Fibroblast of lung (primary cell): ENCODE data around the gene SS18. TPM values are rescaled to one million over a fixed set of nuclear protein-coding genes. Genes with fewer than 3 reads are reported as not detected.

Source experiments
- DNase-seq, 2 donors: peaks; one replicate each; pipeline versions ENCODE4 v3.0.0 to v3.0.0-alpha.2; 2010; ENCODE audit warnings: low read depth in 2 of 2
- H2AFZ ChIP-seq: 2 replicates; pipeline ENCODE4 v1.5.1; 2012; ENCODE audit warnings: low read length, control low read depth, inconsistent platforms
- H3K27ac ChIP-seq: 2 replicates; pipeline ENCODE4 v1.5.1; 2011; ENCODE audit warnings: low read length, control low read depth; ENCODE audit not compliant: insufficient read depth
- H3K27me3 ChIP-seq: 2 replicates; pipeline ENCODE4 v1.5.1; 2011; ENCODE audit warnings: mild to moderate bottlenecking, low read length; ENCODE audit not compliant: control insufficient read depth, insufficient read depth
- H3K36me3 ChIP-seq: 2 replicates; pipeline ENCODE4 v1.5.1; 2011; ENCODE audit warnings: low read length; ENCODE audit not compliant: control insufficient read depth, insufficient read depth
- H3K4me1 ChIP-seq: 2 replicates; pipeline ENCODE4 v1.5.1; 2011; ENCODE audit warnings: low read length; ENCODE audit not compliant: control insufficient read depth, insufficient read depth; ENCODE audit errors: extremely low read depth
- H3K4me2 ChIP-seq: 2 replicates; pipeline ENCODE4 v1.5.1; 2011; ENCODE audit warnings: low read length, control low read depth; ENCODE audit not compliant: insufficient read depth; ENCODE audit errors: extremely low read depth
- H3K4me3 ChIP-seq, 4 experiments: fragments of 200-600 bp in 1 of 4; sonication (generic) in 1 of 4; replicated peaks in 1 of 4; 2 replicates each; pipeline ENCODE4 v1.5.1; 2011 to 2016; ENCODE audit warnings: low read length in 4 of 4, low read depth in 3 of 4, mild to moderate bottlenecking in 3 of 4, control low read depth in 2 of 4, inconsistent platforms in 1 of 4, mixed read lengths in 1 of 4; ENCODE audit not compliant: insufficient read depth in 1 of 4; ENCODE audit errors: control extremely low read depth in 1 of 4
- H3K79me2 ChIP-seq: 2 replicates; pipeline ENCODE4 v1.5.1; 2012; ENCODE audit warnings: mild to moderate bottlenecking, low read length, inconsistent platforms; ENCODE audit not compliant: control insufficient read depth, insufficient read depth
- H3K9ac ChIP-seq: 2 replicates; pipeline ENCODE4 v1.5.1; 2011; ENCODE audit warnings: mild to moderate bottlenecking, low read length, control low read depth; ENCODE audit not compliant: insufficient read depth
- H3K9me3 ChIP-seq: 2 replicates; pipeline ENCODE4 v1.5.1; 2012; ENCODE audit warnings: low read depth, low read length; ENCODE audit not compliant: control insufficient read depth, insufficient read depth
- H4K20me1 ChIP-seq: 2 replicates; pipeline ENCODE4 v1.5.1; 2011; ENCODE audit warnings: low read length; ENCODE audit not compliant: control insufficient read depth, insufficient read depth; ENCODE audit errors: extremely low read depth
- EZH2 ChIP-seq: IDR thresholded peaks from 2 replicates; pipeline ENCODE4 v1.5.1; 2012; ENCODE audit warnings: low read length, control low read depth, mild to moderate bottlenecking; ENCODE audit errors: missing control alignments
- polyA plus RNA-seq, 2 donors: library from polyadenylated mRNA; depleted of rRNA in 1 of 2; stranded (reverse) in 1 of 2; unstranded in 1 of 2; fragments of >200 nt; gene quantifications; 2 replicates each; pipeline ENCODE4 v1.2.1, GENCODE V29; 2011 to 2012; ENCODE audit warnings: missing spikeins in 1 of 2
- total RNA-seq: library from RNA; depleted of rRNA; stranded (reverse); fragments of >200 nt; gene quantifications from 2 replicates; pipeline ENCODE4 v1.2.1, GENCODE V29; 2014
- TF ChIP-seq, protein P1 (sequence below), 2 donors: IDR thresholded peaks in 1 of 2; conservative IDR thresholded peaks in 1 of 2; 1 replicate in 1 of 2; 2 replicates in 1 of 2; pipeline ENCODE4 v1.5.1; 2011 to 2012; ENCODE audit warnings: low read length in 2 of 2, control low read depth in 1 of 2, inconsistent platforms in 1 of 2, low read depth in 1 of 2, mild to moderate bottlenecking in 1 of 2

The SS18 gene
- total and polyA plus RNA-seq, 2 donors (not counting 1 experiment from before 2014, with no cell fraction given): 90.8 to 124 TPM

DNA sequence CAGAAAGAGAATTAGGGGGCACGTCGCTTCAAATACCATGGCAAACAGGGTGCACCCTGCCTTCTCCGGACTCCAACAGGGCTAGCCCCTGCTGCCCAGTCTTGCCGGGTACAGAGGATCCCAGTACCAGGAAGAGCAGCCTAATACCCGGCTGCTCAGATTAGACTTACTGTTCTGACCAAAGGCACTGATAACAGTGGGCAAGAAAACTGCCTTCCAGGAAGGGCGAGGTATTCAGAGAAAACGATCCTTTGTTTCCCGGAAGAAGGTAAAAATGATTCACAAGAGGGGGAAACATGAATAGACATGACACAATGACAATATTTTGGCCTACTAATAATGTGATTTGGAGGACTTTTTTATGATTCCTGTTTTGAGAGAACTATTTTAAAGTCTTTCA lies 99.9 kb downstream of the SS18 start:
- no peaks in the 10 kb centered on the region for H3K9me3 ChIP-seq
- H3K27me3 ChIP-seq: no peaks in the 10 kb centered on the region
- no peaks in the 10 kb centered on the region for H3K79me2 ChIP-seq
- no peak overlapping the region for H2AFZ ChIP-seq
- no peak overlapping the region for H3K4me2 ChIP-seq
- no peak for DNase-seq
- H3K4me1 ChIP-seq: no peaks in the 10 kb centered on the region
- no peaks in the 10 kb centered on the region for H4K20me1 ChIP-seq
- no peak overlapping the region for H3K4me3 ChIP-seq
- H3K36me3 ChIP-seq: no peaks in the 10 kb centered on the region
- H3K27ac ChIP-seq: no peak overlapping the region
- no peak for TF ChIP-seq EZH2
- TF ChIP-seq, protein P1, sequence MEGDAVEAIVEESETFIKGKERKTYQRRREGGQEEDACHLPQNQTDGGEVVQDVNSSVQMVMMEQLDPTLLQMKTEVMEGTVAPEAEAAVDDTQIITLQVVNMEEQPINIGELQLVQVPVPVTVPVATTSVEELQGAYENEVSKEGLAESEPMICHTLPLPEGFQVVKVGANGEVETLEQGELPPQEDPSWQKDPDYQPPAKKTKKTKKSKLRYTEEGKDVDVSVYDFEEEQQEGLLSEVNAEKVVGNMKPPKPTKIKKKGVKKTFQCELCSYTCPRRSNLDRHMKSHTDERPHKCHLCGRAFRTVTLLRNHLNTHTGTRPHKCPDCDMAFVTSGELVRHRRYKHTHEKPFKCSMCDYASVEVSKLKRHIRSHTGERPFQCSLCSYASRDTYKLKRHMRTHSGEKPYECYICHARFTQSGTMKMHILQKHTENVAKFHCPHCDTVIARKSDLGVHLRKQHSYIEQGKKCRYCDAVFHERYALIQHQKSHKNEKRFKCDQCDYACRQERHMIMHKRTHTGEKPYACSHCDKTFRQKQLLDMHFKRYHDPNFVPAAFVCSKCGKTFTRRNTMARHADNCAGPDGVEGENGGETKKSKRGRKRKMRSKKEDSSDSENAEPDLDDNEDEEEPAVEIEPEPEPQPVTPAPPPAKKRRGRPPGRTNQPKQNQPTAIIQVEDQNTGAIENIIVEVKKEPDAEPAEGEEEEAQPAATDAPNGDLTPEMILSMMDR (conservative IDR thresholded peaks at IDR 0.05 in 1 of 2, IDR thresholded peaks at IDR 0.05 in 1 of 2; ENCODE audit: low read depth in 1 of 2, low read length in 2 of 2): no peak
- no peak overlapping the region for H3K9ac ChIP-seq

DNA sequence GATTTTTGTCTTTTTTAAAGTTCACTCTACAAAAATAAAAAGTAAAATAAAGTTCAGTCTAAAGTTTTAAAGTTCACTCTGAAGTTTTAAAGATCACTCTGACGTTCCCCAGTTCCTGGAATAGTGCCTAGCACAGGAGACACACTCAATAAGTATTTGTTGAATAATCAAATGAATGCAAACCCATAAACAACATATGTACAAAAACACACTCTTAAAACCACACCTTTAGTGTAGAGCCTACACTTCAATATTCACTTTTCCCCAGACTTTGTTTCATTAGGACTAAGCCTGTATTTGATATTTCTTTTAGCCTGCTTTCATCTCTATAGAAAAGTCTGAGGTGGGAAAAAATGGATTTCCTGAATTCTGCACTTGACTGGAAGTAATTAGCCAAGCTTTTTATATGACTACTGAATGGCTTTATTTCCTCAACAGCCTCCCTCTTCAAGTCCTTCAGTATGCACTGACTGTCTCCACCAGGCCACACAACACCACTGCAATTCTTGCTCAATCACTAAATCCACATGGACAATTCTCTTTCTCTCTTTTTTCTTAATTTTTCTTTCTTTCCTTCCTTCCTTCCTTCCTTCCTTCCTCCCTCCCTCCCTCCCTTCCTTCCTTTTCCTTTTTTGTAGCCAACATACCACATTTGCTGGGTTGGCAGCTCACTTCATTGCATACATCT lies 104.6 kb downstream of the SS18 start:
- H3K27ac ChIP-seq: no peak overlapping the region
- no peak for DNase-seq
- no peaks in the 10 kb centered on the region for H3K36me3 ChIP-seq
- H3K9me3 ChIP-seq: no peaks in the 10 kb centered on the region
- no peak overlapping the region for H2AFZ ChIP-seq
- no peak overlapping the region for H3K9ac ChIP-seq
- H3K4me2 ChIP-seq: no peak overlapping the region
- H3K79me2 ChIP-seq: no peaks in the 10 kb centered on the region
- no peak overlapping the region for H3K4me3 ChIP-seq
- no peaks in the 10 kb centered on the region for H4K20me1 ChIP-seq
- TF ChIP-seq, protein P1 (conservative IDR thresholded peaks at IDR 0.05 in 1 of 2, IDR thresholded peaks at IDR 0.05 in 1 of 2; ENCODE audit: low read depth in 1 of 2, low read length in 2 of 2): no peak
- TF ChIP-seq EZH2: no peak
- H3K27me3 ChIP-seq: no peaks in the 10 kb centered on the region
- H3K4me1 ChIP-seq: no peaks in the 10 kb centered on the region

DNA sequence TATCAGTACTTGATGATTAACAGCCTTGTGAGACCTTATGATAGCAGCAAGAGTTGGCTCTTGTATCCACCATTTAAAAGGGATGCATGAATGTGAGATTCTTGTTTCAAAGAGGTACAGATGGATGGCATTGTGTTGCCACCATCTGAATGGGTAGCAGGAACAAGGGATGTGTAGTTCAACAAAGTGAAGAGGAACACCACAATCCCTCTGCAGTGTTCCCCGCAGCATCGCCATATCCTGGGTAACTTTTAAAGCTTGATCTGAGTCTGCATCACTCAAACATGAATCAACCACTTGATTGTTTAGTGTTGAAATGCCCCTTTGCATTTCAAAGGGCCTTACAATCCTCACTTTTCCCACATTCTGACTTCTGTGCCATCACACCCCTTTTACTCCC lies 106.7 kb downstream of the SS18 start:
- Histone ChIP-seq H3K27me3 (no peaks in the 10 kb centered on the region), H3K4me2 (no peak overlapping the region), H4K20me1 (no peaks in the 10 kb centered on the region), H3K36me3 (no peaks in the 10 kb centered on the region), H3K4me1 (no peaks in the 10 kb centered on the region), H3K79me2 (no peaks in the 10 kb centered on the region), H3K4me3 (no peak overlapping the region), H3K9me3 (no peaks in the 10 kb centered on the region), H3K9ac (no peak overlapping the region), H2AFZ (no peak overlapping the region), H3K27ac (no peak overlapping the region)
- TF ChIP-seq EZH2: no peak
- TF ChIP-seq, protein P1 (conservative IDR thresholded peaks at IDR 0.05 in 1 of 2, IDR thresholded peaks at IDR 0.05 in 1 of 2; ENCODE audit: low read depth in 1 of 2, low read length in 2 of 2): no peak
- no peak for DNase-seq
